Measurements from ENCODE around the gene SMYD3.

SMYD3 gene

DNA sequence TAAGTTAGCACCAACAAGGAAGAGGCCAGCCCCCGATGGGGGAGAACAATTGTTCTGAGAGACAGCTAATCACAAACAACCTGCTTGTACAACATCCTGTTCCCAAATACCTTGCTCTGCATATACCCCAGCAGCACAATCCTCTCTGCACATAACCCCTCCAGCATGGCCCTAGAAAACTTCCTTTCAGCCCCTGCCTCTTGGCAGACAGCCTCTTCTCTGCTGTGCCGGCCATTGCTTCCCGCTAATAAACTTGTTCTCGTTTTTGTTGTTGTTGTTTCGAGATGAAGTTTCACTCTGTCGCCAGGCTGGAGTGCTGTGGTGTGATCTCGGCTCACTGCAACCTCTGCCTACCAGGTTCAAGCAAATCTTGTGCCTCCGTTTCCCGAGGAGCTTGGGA is 392.7 kb downstream of the SMYD3 start:
- H3K9ac ChIP-seq: peak overlapping the region in 1 of 11 experiments; percentile 63; a peak in 2 of 22 replicates
- peaks cover 19 to 31% (median 24%) of the 10 kb centered on the region in 10 experiments for H3K4me1 ChIP-seq

DNA sequence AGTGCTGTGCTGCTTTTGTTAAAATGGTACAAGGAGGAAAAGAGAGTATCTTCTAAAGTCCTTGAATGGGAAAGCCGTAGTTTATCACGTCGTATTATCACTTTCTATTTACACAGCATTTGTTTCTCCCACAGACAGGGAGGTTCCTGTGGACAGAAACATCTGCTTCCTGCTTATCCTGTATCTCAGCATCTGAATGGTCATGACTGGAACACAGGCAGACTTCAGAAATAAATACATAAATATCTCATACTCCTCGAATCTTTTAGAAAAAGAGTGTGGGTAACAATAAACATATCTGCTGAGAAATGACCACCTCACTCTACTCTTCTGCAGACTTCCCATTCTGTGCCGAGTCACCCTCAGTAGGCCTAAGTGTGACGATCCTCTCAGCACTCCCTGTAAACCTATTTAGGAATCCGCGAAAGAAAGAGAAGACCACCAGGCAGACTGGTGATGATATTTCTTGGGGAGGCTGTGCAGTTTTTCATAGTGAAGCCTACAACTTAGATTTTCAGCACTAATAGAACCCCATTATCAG is 393.5 kb downstream of the SMYD3 start:
- H3K4me3 ChIP-seq: peak overlapping the region in 1 of 10 experiments; percentile 14; a peak in 3 of 20 replicates
- TF ChIP-seq Cebpa-rat (IDR thresholded peaks at IDR 0.05): no peak
- H3K9me3 ChIP-seq (replicated peaks in 1 of 11): no peaks in the 10 kb centered on the region
- peak overlapping the region in 9 of 11 experiments; percentile 28 to 73 (median 59); a peak in 17 of 22 replicates for H3K27ac ChIP-seq
- peaks cover 19 to 31% (median 24%) of the 10 kb centered on the region in 10 experiments for H3K4me1 ChIP-seq
- H3K4me2 ChIP-seq: peak overlapping the region; percentile 26 to 78 (median 60)
- H3K9ac ChIP-seq: peak overlapping the region in 6 of 11 experiments; percentile 3 to 63 (median 24); a peak in 9 of 22 replicates
- no peaks in the 10 kb centered on the region for H3K27me3 ChIP-seq
- no peaks in the 10 kb centered on the region for H4K20me1 ChIP-seq
- no peaks in the 10 kb centered on the region for H3K36me3 ChIP-seq

More for the DNA sequence above, 392.7 kb downstream of the SMYD3 start:
- no peaks in the 10 kb centered on the region for H3K9me3 ChIP-seq (replicated peaks in 1 of 11)
- peak overlapping the region in 9 of 11 experiments; percentile 38 to 78 (median 70); a peak in 15 of 22 replicates for H3K4me2 ChIP-seq
- H3K36me3 ChIP-seq: no peaks in the 10 kb centered on the region
- H4K20me1 ChIP-seq: no peaks in the 10 kb centered on the region
- H3K27ac ChIP-seq: peak overlapping the region in 8 of 11 experiments; percentile 28 to 73 (median 60); a peak in 15 of 22 replicates
- no peak overlapping the region for H3K4me3 ChIP-seq
- no peaks in the 10 kb centered on the region for H3K27me3 ChIP-seq
- no peak for TF ChIP-seq Cebpa-rat (IDR thresholded peaks at IDR 0.05)

DNA sequence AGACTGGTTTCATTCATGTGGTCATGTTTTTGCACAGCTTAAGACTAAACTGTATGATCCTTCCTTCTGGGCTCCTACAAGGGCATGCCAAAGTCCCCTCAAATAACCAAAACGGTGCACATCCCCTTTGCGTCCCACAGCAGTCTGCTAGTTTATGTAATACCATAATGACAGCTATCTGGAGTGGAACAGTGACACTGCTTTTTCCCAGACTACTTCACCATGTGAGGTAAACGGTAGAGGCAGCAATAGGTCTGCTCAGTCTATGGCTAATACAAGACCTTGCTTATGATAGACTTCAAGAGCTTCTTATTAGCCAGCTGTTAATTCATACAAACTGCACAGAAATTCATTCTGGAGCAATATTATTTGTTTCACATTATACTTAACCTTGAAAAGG is 395.5 kb downstream of the SMYD3 start:
- no peaks in the 10 kb centered on the region for H3K9me3 ChIP-seq (replicated peaks in 1 of 11)
- peaks cover 14 to 26% (median 20%) of the 10 kb centered on the region in 10 experiments for H3K4me1 ChIP-seq
- H3K4me2 ChIP-seq: no peak overlapping the region
- H3K36me3 ChIP-seq: no peaks in the 10 kb centered on the region
- H4K20me1 ChIP-seq: no peaks in the 10 kb centered on the region
- TF ChIP-seq Cebpa-rat (IDR thresholded peaks at IDR 0.05): no peak
- no peak overlapping the region for H3K4me3 ChIP-seq
- no peak overlapping the region for H3K27ac ChIP-seq
- no peak overlapping the region for H3K9ac ChIP-seq
- no peaks in the 10 kb centered on the region for H3K27me3 ChIP-seq

DNA sequence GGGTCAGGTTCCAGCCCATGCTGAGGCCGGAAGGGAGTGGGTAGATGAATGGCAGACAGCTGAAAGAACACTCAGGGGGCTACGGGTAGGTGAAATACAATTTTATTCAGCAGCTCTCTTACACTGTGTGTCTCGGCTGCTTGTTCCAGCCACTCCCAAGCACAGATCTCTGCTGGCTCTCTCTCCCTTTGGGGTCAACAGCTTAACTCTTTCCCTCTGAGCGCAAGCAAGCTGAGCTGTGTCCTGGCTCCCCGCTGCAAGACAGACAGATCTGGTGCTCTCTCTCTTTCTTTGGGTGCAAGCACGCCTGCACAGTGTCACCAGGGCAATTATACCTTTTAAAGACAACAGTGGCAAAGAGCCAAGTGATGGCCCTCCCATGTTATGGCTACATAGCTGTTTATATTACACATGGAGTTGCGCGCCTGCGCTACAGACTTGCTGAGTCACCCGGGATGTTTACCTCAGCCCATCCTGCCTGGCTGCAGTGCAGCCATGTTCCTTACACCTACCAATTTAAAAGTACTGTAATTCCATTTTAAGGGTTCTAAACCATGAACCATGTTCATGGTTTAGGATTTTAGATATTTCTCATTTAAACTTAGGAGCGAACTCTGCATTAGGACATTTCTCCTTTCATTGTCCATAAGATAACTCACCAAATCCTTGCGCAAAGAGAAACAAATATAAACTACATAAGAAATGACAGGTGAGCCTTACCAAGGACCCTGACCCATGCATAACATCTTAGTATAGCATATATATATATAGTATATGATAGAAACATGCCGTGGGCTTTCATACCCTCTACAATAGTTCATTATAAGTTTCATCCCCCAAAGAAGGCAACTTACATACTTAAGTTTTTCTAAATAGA is 396.5 kb downstream of the SMYD3 start:
- H4K20me1 ChIP-seq: no peaks in the 10 kb centered on the region
- H3K4me2 ChIP-seq: no peak overlapping the region
- no peak for TF ChIP-seq Cebpa-rat (IDR thresholded peaks at IDR 0.05)
- H3K36me3 ChIP-seq: no peaks in the 10 kb centered on the region
- no peak overlapping the region for H3K27ac ChIP-seq
- no peaks in the 10 kb centered on the region for H3K27me3 ChIP-seq
- no peak overlapping the region for H3K4me3 ChIP-seq
- no peak overlapping the region for H3K9ac ChIP-seq
- no peaks in the 10 kb centered on the region for H3K9me3 ChIP-seq (replicated peaks in 1 of 11)
- peaks cover 11 to 35% (median 26%) of the 10 kb centered on the region in 10 experiments; a peak in 19 of 20 replicates for H3K4me1 ChIP-seq

DNA sequence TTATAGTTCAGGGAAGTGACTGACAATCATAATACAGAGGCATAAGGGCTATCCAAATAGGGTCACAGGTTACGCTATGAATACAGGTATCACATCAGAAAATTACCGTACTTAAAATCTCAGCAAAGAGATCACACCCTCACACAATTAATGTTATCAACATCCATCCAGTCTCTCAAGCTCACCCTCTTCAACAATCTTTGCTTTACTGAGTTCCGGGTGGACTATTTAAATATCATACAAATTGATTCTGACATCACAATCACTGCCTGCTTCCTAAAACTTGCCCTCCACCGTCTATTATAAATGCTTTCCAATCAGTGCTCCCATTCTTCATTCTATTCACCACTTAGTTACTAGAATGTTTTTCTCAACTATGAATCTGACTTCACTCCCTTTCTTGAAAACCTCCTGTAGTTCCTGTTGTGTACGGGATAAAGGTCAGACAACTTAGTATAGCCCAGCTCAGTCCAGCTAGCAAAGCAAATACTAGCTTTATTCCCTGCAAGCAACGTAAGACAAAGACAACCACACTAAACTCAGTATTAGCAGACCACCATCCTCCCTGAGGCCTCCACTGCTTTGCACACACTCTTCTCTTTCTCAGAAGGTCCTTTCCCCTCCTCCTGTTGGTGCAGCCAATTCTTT is 398.7 kb downstream of the SMYD3 start:
- H3K27me3 ChIP-seq: no peaks in the 10 kb centered on the region
- H3K27ac ChIP-seq: no peak overlapping the region
- H3K4me2 ChIP-seq: no peak overlapping the region
- no peak overlapping the region for H3K4me3 ChIP-seq
- TF ChIP-seq Cebpa-rat (IDR thresholded peaks at IDR 0.05): no peak
- no peak overlapping the region for H3K9ac ChIP-seq
- H3K36me3 ChIP-seq: no peaks in the 10 kb centered on the region
- H4K20me1 ChIP-seq: no peaks in the 10 kb centered on the region
- peaks cover 3 to 32% (median 17%) of the 10 kb centered on the region in 10 experiments; a peak in 18 of 20 replicates for H3K4me1 ChIP-seq
- H3K9me3 ChIP-seq (replicated peaks in 1 of 11): no peaks in the 10 kb centered on the region

DNA sequence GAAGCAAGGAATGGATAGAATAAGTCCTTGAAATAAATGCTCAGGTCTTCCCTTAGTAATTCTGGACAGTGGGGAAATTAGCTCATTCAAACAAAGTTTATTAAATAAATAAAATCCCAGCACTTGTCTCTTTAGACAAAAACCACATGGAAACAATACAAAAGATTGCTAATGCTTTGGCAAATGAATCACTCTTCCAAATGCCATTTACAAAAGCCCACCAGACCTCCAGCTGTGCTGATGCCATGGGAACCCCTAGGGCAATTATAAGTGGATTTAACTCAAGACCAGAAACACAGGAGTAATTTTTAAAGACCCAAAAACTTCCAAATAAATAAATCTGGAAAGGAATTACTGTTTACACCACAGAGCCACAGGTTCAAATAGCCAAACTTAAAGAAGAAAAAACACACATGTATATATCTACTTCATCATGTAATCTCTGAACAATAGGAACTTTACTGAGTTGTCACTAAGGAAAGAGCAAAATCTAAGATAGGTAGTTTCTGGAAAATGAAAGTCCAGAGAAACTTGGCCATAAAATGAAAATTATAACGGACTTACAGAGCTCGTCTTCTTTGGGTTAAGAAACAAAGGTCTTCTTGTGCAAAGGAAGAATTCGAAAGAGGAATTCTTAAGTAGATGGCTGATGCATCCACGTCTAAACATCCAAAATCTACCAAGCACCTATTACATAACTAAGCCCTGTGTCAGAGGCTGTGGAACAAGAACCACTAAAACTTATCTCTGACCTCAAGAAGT is 399.4 kb downstream of the SMYD3 start:
- Histone ChIP-seq H3K4me1 (peaks cover 0 to 29% (median 13%) of the 10 kb centered on the region in 10 experiments; a peak in 15 of 20 replicates), H3K27ac (peak overlapping the region in 1 of 11 experiments; percentile 31; a peak in 1 of 22 replicates), H4K20me1 (no peaks in the 10 kb centered on the region), H3K9me3 (replicated peaks in 1 of 11) (no peaks in the 10 kb centered on the region), H3K4me2 (no peak overlapping the region), H3K9ac (no peak overlapping the region), H3K36me3 (no peaks in the 10 kb centered on the region), H3K4me3 (no peak overlapping the region), H3K27me3 (no peaks in the 10 kb centered on the region)
- no peak for TF ChIP-seq Cebpa-rat (IDR thresholded peaks at IDR 0.05)

DNA sequence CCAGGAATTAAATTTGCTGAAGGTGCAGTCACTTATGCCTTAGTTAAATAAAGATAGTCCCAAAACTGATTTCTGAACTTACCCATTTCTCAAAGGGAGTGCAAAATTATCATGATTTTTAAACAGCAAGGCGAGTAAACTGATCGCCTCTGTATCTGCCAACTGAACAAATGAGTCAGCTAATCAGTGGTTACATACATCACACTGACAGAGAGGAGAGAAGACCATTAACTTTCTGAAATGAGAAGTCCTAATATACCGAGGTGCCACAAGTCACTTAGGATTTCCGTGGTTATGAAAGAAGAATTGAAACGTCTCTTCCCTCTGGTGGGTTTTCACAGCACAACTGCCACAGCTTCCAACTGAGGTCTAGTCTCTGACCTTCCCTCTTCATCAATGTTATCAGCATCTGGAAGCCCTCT is 400.7 kb downstream of the SMYD3 start:
- H3K4me1 ChIP-seq: peaks cover 0 to 29% (median 13%) of the 10 kb centered on the region in 10 experiments; a peak in 15 of 20 replicates
- H3K27me3 ChIP-seq: no peaks in the 10 kb centered on the region
- H3K36me3 ChIP-seq: no peaks in the 10 kb centered on the region
- H3K9me3 ChIP-seq (replicated peaks in 1 of 11): no peaks in the 10 kb centered on the region
- no peaks in the 10 kb centered on the region for H4K20me1 ChIP-seq
- H3K4me2 ChIP-seq: peak overlapping the region in 8 of 11 experiments; percentile 7 to 68 (median 51); a peak in 13 of 22 replicates
- TF ChIP-seq Cebpa-rat (IDR thresholded peaks at IDR 0.05): no peak
- no peak overlapping the region for H3K4me3 ChIP-seq
- peak overlapping the region in 6 of 11 experiments; percentile 16 to 63 (median 30); a peak in 8 of 22 replicates for H3K27ac ChIP-seq
- H3K9ac ChIP-seq: peak overlapping the region in 3 of 11 experiments; percentile 16 to 35 (median 26); a peak in 2 of 22 replicates

DNA sequence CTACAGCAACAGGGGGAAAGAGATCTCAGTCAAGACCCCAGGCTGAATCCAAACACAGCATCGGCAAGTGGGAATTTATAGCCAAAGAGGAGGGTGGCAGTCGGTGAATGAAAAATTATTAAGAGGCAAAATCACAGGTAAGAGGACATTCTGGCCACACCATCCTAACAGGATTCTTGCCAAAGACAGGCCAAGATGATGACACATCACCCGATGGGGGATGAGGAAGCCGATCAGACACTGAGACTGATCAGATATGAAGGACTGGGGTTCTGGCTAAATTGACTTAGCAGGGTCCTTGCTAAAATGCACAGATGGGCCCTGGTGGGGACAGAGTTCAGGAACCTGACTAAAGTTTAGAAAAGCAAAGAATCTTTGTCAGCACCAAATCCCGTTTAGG is 402.2 kb downstream of the SMYD3 start:
- H3K4me2 ChIP-seq: peak overlapping the region in 2 of 11 experiments; percentile 50 to 68; a peak in 5 of 22 replicates
- peaks cover 0 to 29% (median 13%) of the 10 kb centered on the region in 10 experiments; a peak in 15 of 20 replicates for H3K4me1 ChIP-seq
- no peak overlapping the region for H3K4me3 ChIP-seq
- TF ChIP-seq Cebpa-rat (IDR thresholded peaks at IDR 0.05): no peak
- no peaks in the 10 kb centered on the region for H3K27me3 ChIP-seq
- H3K9me3 ChIP-seq (replicated peaks in 1 of 11): no peaks in the 10 kb centered on the region; a peak in 1 of 22 replicates
- no peak overlapping the region for H3K27ac ChIP-seq
- H3K36me3 ChIP-seq: peaks cover 0 to 6% (median 0%) of the 10 kb centered on the region in 11 experiments; a peak in 3 of 22 replicates
- no peaks in the 10 kb centered on the region for H4K20me1 ChIP-seq
- H3K9ac ChIP-seq: no peak overlapping the region

Measured in BLaER1 treated with 17β-estradiol and CSF1 and Interleukin-3, amounts not matched to agents 10 nM and 100 nM (cell line).